H1 (cell line): ENCODE results near the gene POTEF. TPM values are rescaled to one million over a fixed set of nuclear protein-coding genes. Genes with fewer than 3 reads are reported as not detected.
"Not testable (repeated sequence)": the region's sequence is repeated elsewhere in the genome, so short reads cannot be mapped to it uniquely, and the experiment has no call there.

ENCODE experiments used
- CTCF ChIA-PET: fragments of 300-600 bp; sonication (Branson Sonifier 250); formaldehyde crosslinking; loops from one replicate; lab custom pipeline; 2021; ENCODE audit not compliant: partially characterized antibody; lab: Charles Lee
- POLR2A ChIA-PET: fragments of 300-600 bp; sonication (Branson Sonifier 250); formaldehyde crosslinking; loops from one replicate; lab custom pipeline; 2021; ENCODE audit warnings: inconsistent platforms; ENCODE audit not compliant: partially characterized antibody; lab: Charles Lee
- DNase-seq, 2 experiments: peaks; one replicate each; pipeline versions ENCODE4 v3.0.0 to v3.0.0-alpha.2; 2010 to 2022; ENCODE audit warnings: low spot score in 2 of 2, low read depth in 1 of 2, mixed read lengths in 1 of 2
- FAIRE-seq: peaks from 2 replicates; lab custom pipeline; 2011; peaks lifted over from hg19 to GRCh38; lab: Jason Lieb, UNC
- H2AFZ ChIP-seq: 2 replicates; pipeline ENCODE4 v1.8.1; 2012; ENCODE audit warnings: low read length, inconsistent platforms
- H2AK5ac ChIP-seq: 2 replicates; pipeline ENCODE4 v1.6.1; 2013; ENCODE audit warnings: low read depth, low read length
- H2BK120ac ChIP-seq: replicated peaks from 2 replicates; pipeline ENCODE3; 2013; ENCODE audit warnings: low read depth, low read length, inconsistent platforms
- H2BK12ac ChIP-seq: 2 replicates; pipeline ENCODE4 v1.6.1; 2013; ENCODE audit warnings: low read depth, low read length
- H2BK15ac ChIP-seq: 2 replicates; pipeline ENCODE4 v1.6.1; 2013; ENCODE audit warnings: low read length
- H2BK20ac ChIP-seq: 2 replicates; pipeline ENCODE4 v1.6.1; 2013; ENCODE audit warnings: low read length
- H2BK5ac ChIP-seq: 2 replicates; pipeline ENCODE4 v1.6.1; 2013; ENCODE audit warnings: low read depth, low read length
- H3K14ac ChIP-seq: 2 replicates; pipeline ENCODE4 v1.6.1; 2013; ENCODE audit warnings: inconsistent platforms; ENCODE audit not compliant: insufficient read length
- H3K18ac ChIP-seq: 2 replicates; pipeline ENCODE4 v1.6.1; 2013; ENCODE audit warnings: low read length; ENCODE audit errors: extremely low read depth
- H3K23ac ChIP-seq: 2 replicates; pipeline ENCODE4 v1.6.1; 2013; ENCODE audit warnings: inconsistent platforms; ENCODE audit not compliant: insufficient read length
- H3K23me2 ChIP-seq: 2 replicates; pipeline ENCODE4 v1.6.1; 2013; ENCODE audit warnings: low read depth, low read length
- H3K27ac ChIP-seq: 2 replicates; pipeline ENCODE4 v1.6.1; 2011; ENCODE audit warnings: low read depth, low read length, inconsistent platforms
- H3K27me3 ChIP-seq, 4 experiments: replicated peaks in 1 of 4; 1 replicate in 1 of 4; 2 replicates in 3 of 4; pipeline versions ENCODE4 v1.6.1 to v1.8.1; 2011 to 2013; ENCODE audit warnings: low read length in 3 of 4, mild to moderate bottlenecking in 3 of 4, inconsistent platforms in 2 of 4, mixed read lengths in 2 of 4, moderate library complexity in 1 of 4; ENCODE audit not compliant: control insufficient read depth in 3 of 4, insufficient read depth in 3 of 4; ENCODE audit errors: extremely low read depth in 1 of 4
- H3K36me3 ChIP-seq, 4 experiments: 2 replicates each; pipeline versions ENCODE4 v1.6.1 to v1.8.1; 2011 to 2013; ENCODE audit warnings: mild to moderate bottlenecking in 4 of 4, low read length in 3 of 4, moderate library complexity in 2 of 4, control low read depth in 1 of 4, inconsistent platforms in 1 of 4; ENCODE audit not compliant: insufficient read depth in 4 of 4, control insufficient read depth in 2 of 4
- H3K4ac ChIP-seq: replicated peaks from 2 replicates; pipeline ENCODE3; 2013; ENCODE audit warnings: low read length, low read depth, mixed read lengths, inconsistent platforms; ENCODE audit not compliant: insufficient read length
- H3K4me1 ChIP-seq, 4 experiments: replicated peaks in 1 of 4; 1 replicate in 1 of 4; 2 replicates in 3 of 4; pipeline versions ENCODE4 v1.6.1 to v1.8.1; 2011 to 2013; ENCODE audit warnings: low read length in 3 of 4, inconsistent platforms in 2 of 4, mixed read lengths in 1 of 4; ENCODE audit not compliant: insufficient read depth in 4 of 4, control insufficient read depth in 3 of 4
- H3K4me2 ChIP-seq, 2 experiments: 2 replicates each; pipeline versions ENCODE4 v1.6.1 to v1.8.1; 2011 to 2013; ENCODE audit warnings: low read depth in 2 of 2, low read length in 2 of 2, control low read depth in 1 of 2, inconsistent platforms in 1 of 2, mild to moderate bottlenecking in 1 of 2; ENCODE audit not compliant: insufficient read depth in 1 of 2
- H3K4me3 ChIP-seq, 4 experiments: fragments of 200-600, 300-600 bp in 1 of 4; sonication (generic), shearing (Covaris generic), sonication (Bioruptor Twin) in 1 of 4; 2 replicates each; pipeline versions ENCODE4 v1.5.1 to v1.8.1; 2011 to 2016; ENCODE audit warnings: low read length in 4 of 4, low read depth in 3 of 4, control low read depth in 2 of 4, inconsistent platforms in 2 of 4, mild to moderate bottlenecking in 2 of 4, mixed read lengths in 1 of 4, moderate library complexity in 1 of 4; ENCODE audit not compliant: insufficient read depth in 2 of 4; ENCODE audit errors: extremely low read depth in 1 of 4
- H3K56ac ChIP-seq: replicated peaks from 2 replicates; pipeline ENCODE3; 2013; ENCODE audit warnings: low read depth, mild to moderate bottlenecking, mixed read lengths, low read length, inconsistent platforms; ENCODE audit not compliant: insufficient read length
- H3K79me1 ChIP-seq: 2 replicates; pipeline ENCODE4 v1.6.1; 2013; ENCODE audit warnings: low read depth, low read length, control low read depth
- H3K79me2 ChIP-seq, 2 experiments: 2 replicates each; pipeline versions ENCODE4 v1.6.1 to v1.8.1; 2012 to 2013; ENCODE audit warnings: low read length in 2 of 2, mild to moderate bottlenecking in 2 of 2, inconsistent platforms in 1 of 2; ENCODE audit not compliant: insufficient read depth in 2 of 2, control insufficient read depth in 1 of 2
- H3K9ac ChIP-seq, 4 experiments: replicated peaks in 1 of 4; 1 replicate in 1 of 4; 2 replicates in 3 of 4; pipeline versions ENCODE4 v1.6.1 to v1.8.1; 2011 to 2013; ENCODE audit warnings: low read depth in 3 of 4, low read length in 3 of 4, control low read depth in 2 of 4, mild to moderate bottlenecking in 2 of 4, moderate library complexity in 2 of 4, inconsistent platforms in 1 of 4; ENCODE audit errors: extremely low read depth in 1 of 4
- H3K9me3 ChIP-seq, 2 experiments: 2 replicates each; pipeline versions ENCODE4 v1.6.1 to v1.8.1; 2012 to 2013; ENCODE audit warnings: mild to moderate bottlenecking in 2 of 2, moderate library complexity in 2 of 2, control low read depth in 1 of 2, inconsistent platforms in 1 of 2, low read depth in 1 of 2, low read length in 1 of 2, mixed read lengths in 1 of 2; ENCODE audit not compliant: insufficient read depth in 2 of 2
- H4K20me1 ChIP-seq, 2 experiments: replicated peaks in 1 of 2; 2 replicates each; pipeline versions ENCODE3 to v1.8.1; 2011 to 2013; ENCODE audit warnings: inconsistent platforms in 2 of 2, low read length in 2 of 2, mild to moderate bottlenecking in 1 of 2; ENCODE audit not compliant: insufficient read depth in 2 of 2, control insufficient read depth in 1 of 2
- H4K5ac ChIP-seq: 2 replicates; pipeline ENCODE4 v1.6.1; 2013; ENCODE audit warnings: low read length, low read depth, mixed read lengths, inconsistent platforms; ENCODE audit not compliant: insufficient read length
- H4K8ac ChIP-seq: 2 replicates; pipeline ENCODE4 v1.8.0; 2013; ENCODE audit warnings: mild to moderate bottlenecking, moderate library complexity, low read length, inconsistent platforms; ENCODE audit not compliant: insufficient read depth; ENCODE audit errors: extremely low read depth
- H4K91ac ChIP-seq: replicated peaks from 2 replicates; pipeline ENCODE3; 2013; ENCODE audit warnings: low read length, mixed read lengths, inconsistent platforms; ENCODE audit not compliant: insufficient read length
- WGBS, 2 experiments: shearing (Covaris generic) in 1 of 2; methylation state at CpG; one replicate each; pipeline versions ENCODE4 v1.1.6 to v1.1.7; 2013 to 2015; ENCODE audit warnings: low lambda C conversion rate in 2 of 2, mixed read lengths in 2 of 2, inconsistent platforms in 1 of 2, low coverage in 1 of 2, missing lambda C conversion rate in 1 of 2; ENCODE audit not compliant: insufficient replicate concordance in 2 of 2, insufficient coverage in 1 of 2, insufficient read length in 1 of 2; ENCODE audit errors: extremely low coverage in 1 of 2, missing lambda C conversion rate in 1 of 2; 5-methylcytosine and 5-hydroxymethylcytosine counted together
- polyA plus RNA-seq, 7 experiments: library from polyadenylated mRNA; depleted of rRNA in 3 of 7; stranded (reverse) in 5 of 7; unstranded in 2 of 7; fragments of >200 nt in 5 of 7; fragments of 200-250 nt in 2 of 7; gene quantifications; 1 replicate in 5 of 7; 2 replicates in 1 of 7; 4 replicates in 1 of 7; pipeline versions ENCODE4 v1.2.1 to v1.2.3, GENCODE V29; 2011 to 2013; ENCODE audit warnings: missing spikeins in 2 of 7, mixed read lengths in 2 of 7
- total RNA-seq: library from RNA; stranded (reverse); fragmentation: NEBNext Ultra II Directional; extraction: Animal tissue kit (Norgen Biotek cat#: 25700); gene quantifications from 2 replicates; pipeline ENCODE4 v1.2.1, GENCODE V29; 2021

Gene POTEF
- total and polyA plus RNA-seq, 2 of the 8 experiments (the other 6 are each of a cell fraction or from before 2014, with no cell fraction given): 0.24 to 0.36 TPM

GRCh38 chr2:130174866-130175265 is 45.8 kb upstream of the POTEF start:
- H3K23me2 ChIP-seq, CTCF ChIA-PET: not testable (repeated sequence)
- H3K36me3 ChIP-seq: peaks cover 5 to 36% (median 14%) of the 10 kb centered on the region in 4 experiments; a peak in 6 of 8 replicates

More at GRCh38 chr2:130174866-130175265, 45.8 kb upstream of the POTEF start:
- H4K20me1 ChIP-seq, H4K8ac ChIP-seq, H3K4ac ChIP-seq, POLR2A ChIA-PET, H4K5ac ChIP-seq, H3K18ac ChIP-seq, H3K79me1 ChIP-seq, H3K9me3 ChIP-seq, H3K9ac ChIP-seq, H3K56ac ChIP-seq, H2AFZ ChIP-seq, H2BK12ac ChIP-seq, H3K14ac ChIP-seq, H3K27me3 ChIP-seq, H2AK5ac ChIP-seq, H3K27ac ChIP-seq, H3K4me3 ChIP-seq, H4K91ac ChIP-seq, H3K4me1 ChIP-seq, DNase-seq, H3K4me2 ChIP-seq, H2BK120ac ChIP-seq, H2BK15ac ChIP-seq, H2BK5ac ChIP-seq, FAIRE-seq, H2BK20ac ChIP-seq, H3K23ac ChIP-seq: not testable (repeated sequence)
- H3K79me2 ChIP-seq: peaks cover 4 to 43% of the 10 kb centered on the region in 2 experiments; a peak in 3 of 4 replicates
- 86% methylated on average over 5 of the region's 5 CpGs; no CpG with 5 or more reads in 1 of the 2 experiments for WGBS, 2 experiments
